K562 (cell line): Measurements from ENCODE around the gene ATP6V0E2.

ENCODE experiments used
- ATF2 ChIP-seq: sonication (generic); formaldehyde crosslinking; IDR thresholded peaks from 2 replicates; pipeline ENCODE4 v1.8.1; 2022; ENCODE audit warnings: missing genetic modification reagents
- ATF4 ChIP-seq: fragments of 450-650 bp; formaldehyde crosslinking; IDR thresholded peaks from 2 replicates; pipeline ENCODE4 v1.4.0; 2022; ENCODE audit warnings: mild to moderate bottlenecking, moderate library complexity
- CTCF ChIP-seq, 3 experiments: IDR thresholded peaks in 2 of 3; conservative IDR thresholded peaks in 1 of 3; 2 replicates each; pipeline ENCODE4 v1.5.1; 2011 to 2012; ENCODE audit warnings: low read length in 3 of 3, mild to moderate bottlenecking in 3 of 3, control low read depth in 2 of 3, improper control_type of control experiment in 1 of 3, inconsistent platforms in 1 of 3, low read depth in 1 of 3, mixed read lengths in 1 of 3, moderate library complexity in 1 of 3; ENCODE audit not compliant: insufficient read depth in 2 of 3
- EZH2 ChIP-seq: IDR thresholded peaks from 2 replicates; pipeline ENCODE4 v1.6.1; 2012; ENCODE audit warnings: low read depth, mild to moderate bottlenecking, inconsistent platforms, low read length, borderline replicate concordance
- HDAC6 ChIP-seq: IDR thresholded peaks from 2 replicates; pipeline ENCODE4 v1.6.1; 2012; ENCODE audit warnings: low read depth, mild to moderate bottlenecking, control low read depth, inconsistent platforms, low read length, moderate library complexity
- JUNB ChIP-seq: fragments of 450-650 bp; formaldehyde crosslinking; conservative IDR thresholded peaks from 2 replicates; pipeline ENCODE4 v1.4.0; 2020; ENCODE audit warnings: mild to moderate bottlenecking
- POLR2A ChIP-seq: fragments of 450-650 bp; conservative IDR thresholded peaks from 2 replicates; pipeline ENCODE4 v1.6.1; 2016
- RREB1 ChIP-seq: fragments of 250-450 bp; sonication (Bioruptor Pico); IDR thresholded peaks from 2 replicates; pipeline ENCODE4 v1.4.0; 2020
- SETDB1 ChIP-seq: IDR thresholded peaks from one replicate; pipeline ENCODE4 v1.6.1; 2012; ENCODE audit warnings: low read length, control low read depth, inconsistent platforms
- SREBF2 ChIP-seq: sonication (generic); formaldehyde crosslinking; IDR thresholded peaks from 2 replicates; pipeline ENCODE4 v1.4.0; 2020; ENCODE audit warnings: mild to moderate bottlenecking, missing genetic modification reagents
- STAG1 ChIP-seq: sonication (generic); formaldehyde crosslinking; IDR thresholded peaks from 2 replicates; pipeline ENCODE4 v1.5.0; 2020; ENCODE audit warnings: missing genetic modification reagents, borderline replicate concordance
- ZBED1 ChIP-seq: IDR thresholded peaks from 2 replicates; pipeline ENCODE4 v1.6.1; 2014
- ZNF316 ChIP-seq: fragments of 450-650 bp; IDR thresholded peaks from 2 replicates; pipeline ENCODE4 v1.6.1; 2016

- TF ChIP-seq STAG1 (CRISPR knock-in tag), result no peak
- TF ChIP-seq JUNB (CRISPR knock-in tag), result no peak
- no peak for TF ChIP-seq EZH2
- no peak for TF ChIP-seq SETDB1
- no peak for TF ChIP-seq CTCF (IDR thresholded peaks at IDR 0.05 in 2 of 3, conservative IDR thresholded peaks at IDR 0.05 in 1 of 3; ENCODE audit: insufficient read depth in 2 of 3, low read depth in 1 of 3, low read length in 3 of 3)
- TF ChIP-seq ZBED1, result no peak
- TF ChIP-seq SREBF2 (CRISPR knock-in tag), result no peak
- TF ChIP-seq ZNF316, result no peak
- TF ChIP-seq POLR2A, result no peak
- no peak for TF ChIP-seq RREB1 (CRISPR knock-in tag)
- no peak for TF ChIP-seq HDAC6
- no peak for TF ChIP-seq ATF2 (CRISPR knock-in tag)
- TF ChIP-seq ATF4, result no peak
Measured at GRCh38 chr7:149879766-149880637, 6.2 kb downstream of the ATP6V0E2 start.
